Measurements from ENCODE around the gene CUEDC1.

Gene CUEDC1

GRCh38 chr17:57879437-57880085, 75.7 kb downstream of the CUEDC1 start:
- DNase-seq = no peak
- Histone ChIP-seq H3K4me3 (ENCODE audit: low read depth, low read length) (no peak overlapping the region), H3K36me3 (replicated peaks) (peaks cover 2% of the 10 kb centered on the region), H3K27ac (peak overlapping the region; percentile 34), H3K27me3 (replicated peaks) (no peaks in the 10 kb centered on the region)
- TF ChIP-seq CTCF (IDR thresholded peaks at IDR 0.05; ENCODE audit: low read depth, low read length, missing control alignments) = no peak
- in situ Hi-C loops (cut with HindIII; ENCODE audit: low pct_ligation_motif_present, low sequenced_read_pairs) = no loop called here

DNA sequence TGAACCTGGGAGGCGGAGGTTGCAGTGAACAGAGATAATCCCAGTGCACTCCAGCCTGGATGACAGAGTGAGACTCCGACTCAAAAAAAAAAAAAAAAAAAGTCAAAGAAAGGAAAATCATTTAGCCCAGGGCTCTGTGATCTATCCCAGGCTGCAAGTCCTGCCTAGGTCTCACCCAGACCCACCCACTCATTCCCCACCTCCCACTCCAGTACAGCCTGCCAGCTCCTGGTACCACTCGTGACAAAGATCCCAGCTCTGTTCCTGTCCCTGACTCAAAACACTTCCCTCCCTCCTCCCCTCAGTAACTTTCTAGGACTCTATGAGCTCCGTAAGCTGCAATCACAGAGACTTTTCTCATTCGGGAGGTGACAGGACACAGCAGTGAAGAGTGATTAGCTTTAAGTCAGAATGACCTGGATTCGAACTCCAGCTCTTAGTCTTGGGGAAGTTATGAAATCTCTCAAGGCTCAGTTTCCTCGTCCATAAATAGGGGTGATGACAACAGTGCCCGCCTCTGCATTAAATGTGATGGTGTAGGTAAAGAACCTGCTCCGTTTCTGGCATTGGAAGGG, 77.3 kb downstream of the CUEDC1 start:
- DNase-seq = no peak
- Histone ChIP-seq H3K4me3 (ENCODE audit: low read depth, low read length) (no peak overlapping the region), H3K27me3 (replicated peaks) (no peaks in the 10 kb centered on the region), H3K27ac (no peak overlapping the region), H3K36me3 (replicated peaks) (peaks cover 2% of the 10 kb centered on the region)
- in situ Hi-C loops (cut with HindIII; ENCODE audit: low pct_ligation_motif_present, low sequenced_read_pairs) = no loop called here
- TF ChIP-seq CTCF (IDR thresholded peaks at IDR 0.05; ENCODE audit: low read depth, low read length, missing control alignments) = no peak

DNA sequence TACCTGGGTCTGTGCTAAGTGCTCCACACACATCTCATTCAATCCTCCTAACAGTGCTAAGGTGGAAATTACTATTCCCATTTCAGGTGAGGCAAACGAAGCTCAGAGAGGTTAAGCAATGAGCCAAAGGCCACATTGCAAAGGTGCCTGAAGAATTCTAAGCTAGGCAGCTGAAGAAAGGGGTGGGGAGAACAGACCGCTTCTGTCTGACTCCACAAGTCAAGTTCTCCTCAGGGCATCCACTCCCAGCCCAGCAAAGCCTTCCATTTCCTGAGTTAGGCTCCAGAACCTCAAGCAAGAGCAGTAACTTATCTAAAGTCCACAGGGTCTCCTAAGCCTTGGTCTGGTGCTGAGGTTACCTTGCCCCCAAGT, 78.4 kb downstream of the CUEDC1 start:
- in situ Hi-C loops (cut with HindIII; ENCODE audit: low pct_ligation_motif_present, low sequenced_read_pairs) = no loop called here
- no peak for TF ChIP-seq CTCF (IDR thresholded peaks at IDR 0.05; ENCODE audit: low read depth, low read length, missing control alignments)
- Histone ChIP-seq H3K27ac (no peak overlapping the region), H3K36me3 (replicated peaks) (peaks cover 7% of the 10 kb centered on the region), H3K4me3 (ENCODE audit: low read depth, low read length) (no peak overlapping the region), H3K27me3 (replicated peaks) (no peaks in the 10 kb centered on the region)
- no peak for DNase-seq

DNA sequence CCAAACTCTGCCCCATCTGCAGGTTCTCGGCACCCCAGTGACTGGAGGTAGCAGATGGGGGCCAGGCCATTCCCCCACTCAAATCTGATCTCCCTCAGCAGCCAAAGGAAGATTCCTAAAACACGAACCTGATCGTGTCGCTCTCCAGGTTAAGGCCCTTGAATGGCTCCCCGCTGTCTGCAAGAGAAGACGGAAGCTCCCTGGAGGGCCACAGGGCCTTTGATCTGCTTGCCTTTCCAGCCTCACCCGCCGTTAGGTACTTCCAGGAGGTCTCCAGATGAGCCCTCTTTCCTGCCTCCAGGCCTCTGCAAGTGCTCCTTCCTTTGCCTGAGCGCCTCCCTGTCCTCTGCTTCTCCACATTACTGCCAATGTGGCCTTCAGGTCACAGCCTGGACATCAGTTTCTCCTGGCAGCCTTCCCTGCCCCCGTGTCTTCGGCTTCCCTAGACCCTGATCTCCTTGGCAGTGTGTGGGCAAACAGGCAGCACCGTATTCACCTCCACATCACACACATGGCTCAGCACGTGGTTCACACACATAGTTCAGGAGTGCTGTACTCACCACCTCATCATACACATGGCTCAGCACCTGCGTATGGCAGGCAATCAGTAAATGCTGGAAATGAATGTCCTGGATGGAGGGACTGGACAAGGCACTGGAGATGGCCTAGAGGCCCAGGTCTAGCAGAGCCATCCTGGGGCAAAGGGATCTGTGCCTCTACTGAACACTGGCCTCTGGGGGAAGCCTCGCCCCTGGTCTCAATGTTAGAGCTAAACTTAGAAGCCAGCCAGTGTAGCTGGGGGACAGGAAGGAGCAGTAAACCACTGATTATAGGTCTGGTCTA, 79.0 kb downstream of the CUEDC1 start:
- H3K36me3 ChIP-seq (replicated peaks) = peaks cover 7% of the 10 kb centered on the region
- no peak overlapping the region for H3K27ac ChIP-seq
- H3K27me3 ChIP-seq (replicated peaks) = no peaks in the 10 kb centered on the region
- DNase-seq = no peak
- no peak overlapping the region for H3K4me3 ChIP-seq (ENCODE audit: low read depth, low read length)
- in situ Hi-C loops (cut with HindIII; ENCODE audit: low pct_ligation_motif_present, low sequenced_read_pairs) = no loop called here
- no peak for TF ChIP-seq CTCF (IDR thresholded peaks at IDR 0.05; ENCODE audit: low read depth, low read length, missing control alignments)

DNA sequence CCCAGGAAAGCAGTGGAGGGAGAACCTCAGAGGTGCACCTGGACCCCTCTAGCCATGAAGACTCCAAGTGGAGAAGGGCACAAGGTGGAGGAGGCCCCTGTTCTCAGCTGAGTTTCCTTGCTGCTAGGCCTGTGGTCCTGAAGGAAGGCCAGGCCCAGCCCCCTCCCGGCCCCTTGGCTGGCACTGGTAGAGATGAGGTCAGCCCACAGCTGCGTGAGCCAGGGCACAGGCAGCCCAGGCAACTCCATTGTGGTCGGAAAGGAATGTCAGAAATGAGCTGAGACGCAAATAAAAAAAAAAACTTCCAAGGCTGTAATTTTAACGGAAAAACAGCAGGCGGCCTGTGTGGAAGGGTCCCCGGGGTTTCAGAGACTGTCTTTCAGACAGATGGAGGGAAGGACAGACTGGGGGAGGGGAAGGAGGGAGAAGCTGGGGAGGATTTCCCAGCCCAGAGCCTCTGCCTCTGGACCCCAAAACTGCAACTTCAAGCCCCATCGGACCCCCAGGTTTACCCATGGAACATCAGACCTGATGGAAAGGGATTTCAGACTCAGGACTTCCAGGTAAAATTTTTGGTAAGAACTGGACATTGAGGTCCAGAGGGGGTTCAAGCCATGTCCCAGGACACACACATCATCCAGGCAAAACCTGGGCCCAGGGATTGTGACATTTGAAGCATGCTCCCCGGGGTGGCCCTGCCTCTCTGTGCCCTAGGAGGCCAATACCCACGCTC, 79.8 kb downstream of the CUEDC1 start:
- TF ChIP-seq CTCF (IDR thresholded peaks at IDR 0.05; ENCODE audit: low read depth, low read length, missing control alignments) = peak; percentile 71
- Histone ChIP-seq H3K27ac (peak overlapping the region; percentile 87), H3K27me3 (replicated peaks) (no peaks in the 10 kb centered on the region), H3K36me3 (replicated peaks) (peaks cover 7% of the 10 kb centered on the region), H3K4me3 (ENCODE audit: low read depth, low read length) (peak overlapping the region; percentile 35)
- in situ Hi-C loops (cut with HindIII; ENCODE audit: low pct_ligation_motif_present, low sequenced_read_pairs) = no loop called here
- peak; percentile 95 for DNase-seq

Measured in brain microvascular endothelial cell (primary cell).